Sigmoid colon (tissue), 7 donors: Measurements from ENCODE around the gene MSANTD4. TPM values are rescaled to one million over a fixed set of nuclear protein-coding genes. Genes with fewer than 3 reads are reported as not detected.

Experiments
- DNase-seq: peaks from one replicate; pipeline ENCODE4 v3.0.0-alpha.2; 2019
- H3K27ac ChIP-seq, 4 donors: fragments of 200-600 bp; sonication (generic); one replicate each; pipeline ENCODE4 v1.5.1; 2016 to 2019; ENCODE audit warnings: mild to moderate bottlenecking in 1 of 4
- H3K27me3 ChIP-seq, 3 donors: fragments of 200-600 bp; sonication (generic); one replicate each; pipeline ENCODE4 v1.5.1; 2019; ENCODE audit warnings: mild to moderate bottlenecking in 1 of 3
- H3K36me3 ChIP-seq, 4 donors: fragments of 200-600 bp; sonication (generic); one replicate each; pipeline ENCODE4 v1.5.1; 2016 to 2019
- H3K4me1 ChIP-seq, 4 donors: fragments of 200-600 bp; sonication (generic); one replicate each; pipeline ENCODE4 v1.5.1; 2017 to 2019
- H3K4me3 ChIP-seq, 4 donors: fragments of 200-600 bp; sonication (generic); one replicate each; pipeline ENCODE4 v1.5.1; 2017 to 2019; ENCODE audit warnings: mild to moderate bottlenecking in 2 of 4, moderate library complexity in 1 of 4
- H3K9me3 ChIP-seq, 4 donors: fragments of 200-600 bp in 3 of 4; sonication (generic) in 3 of 4; one replicate each; pipeline versions ENCODE4 v1.5.1 to v1.6.1; 2013 to 2019
- CTCF ChIP-seq, 4 experiments: fragments of 450-650 bp in 3 of 4; fragments of 200-600 bp in 1 of 4; IDR thresholded peaks; one replicate each; pipeline ENCODE4 v1.5.1; 2016 to 2019; ENCODE audit warnings: antibody characterized with exemption in 4 of 4, mild to moderate bottlenecking in 3 of 4, moderate library complexity in 2 of 4
- EP300 ChIP-seq, 4 donors: sonication (generic); formaldehyde crosslinking; IDR thresholded peaks; one replicate each; pipeline ENCODE4 v1.6.1; 2017; ENCODE audit warnings: antibody characterized with exemption in 4 of 4
- POLR2A ChIP-seq, 2 donors: fragments of 450-650 bp; IDR thresholded peaks; one replicate each; pipeline ENCODE4 v1.6.1; 2016; ENCODE audit warnings: antibody characterized with exemption in 2 of 2, mild to moderate bottlenecking in 2 of 2, moderate library complexity in 2 of 2
- POLR2AphosphoS5 ChIP-seq, 4 donors: sonication (generic); formaldehyde crosslinking; IDR thresholded peaks; one replicate each; pipeline ENCODE4 v1.6.1; 2017; ENCODE audit warnings: antibody characterized with exemption in 4 of 4
- WGBS, 2 donors: extraction: QIAGEN DNeasy Blood & Tissue Kit; methylation state at CpG; one replicate each; pipeline ENCODE4 v1.1.7; 2013; 5-methylcytosine and 5-hydroxymethylcytosine counted together
- intact Hi-C: fragments of 100-400 bp; cut with DNase I; formaldehyde crosslinking; loops from one replicate; pipeline ENCODE4 v1.15.1; 2023
- polyA plus RNA-seq, 3 donors: library from polyadenylated mRNA; stranded (reverse); fragments of 200-250 nt; gene quantifications; one replicate each; pipeline ENCODE4 v1.2.3, GENCODE V29; 2013
- total RNA-seq, 4 donors: library from RNA; depleted of rRNA; stranded (reverse); fragments of >200 nt; gene quantifications; one replicate each; pipeline ENCODE4 v1.1.0, GENCODE V29; 2016
- donor health status: healthy with polysubstance abuse.
- donor health status: Bipolar disorder and iron deficiency.
- donor health status: healthy.

MSANTD4 gene
- total and polyA plus RNA-seq, 7 donors, result 5.4 to 35.0 (median 18.1) TPM

- Histone ChIP-seq H3K4me3 (no peak overlapping the region), H3K27ac (no peak overlapping the region), H3K9me3 (peaks cover 0 to 4% (median 2%) of the 10 kb centered on the region in 4 donors), H3K36me3 (peaks cover 0 to 16% (median 4%) of the 10 kb centered on the region in 4 donors), H3K4me1 (no peaks in the 10 kb centered on the region), H3K27me3 (no peaks in the 10 kb centered on the region)
- WGBS, 2 donors, result 92 to 95% methylated on average over 4 of the region's 4 CpGs
- intact Hi-C loops, result no loop called here
- DNase-seq, result no peak
- TF ChIP-seq CTCF (IDR thresholded peaks at IDR 0.05) (no peak), POLR2AphosphoS5 (IDR thresholded peaks at IDR 0.05) (no peak), POLR2A (IDR thresholded peaks at IDR 0.05) (no peak), EP300 (IDR thresholded peaks at IDR 0.05) (no peak)
Observed at GRCh38 chr11:106001304-106002012, 20.6 kb downstream of the MSANTD4 start.

- Histone ChIP-seq H3K27me3 (no peaks in the 10 kb centered on the region), H3K36me3 (peaks cover 0 to 29% (median 6%) of the 10 kb centered on the region in 4 donors), H3K4me3 (no peak overlapping the region), H3K27ac (no peak overlapping the region), H3K4me1 (no peaks in the 10 kb centered on the region), H3K9me3 (no peaks in the 10 kb centered on the region)
- WGBS, 2 donors, result 92 to 95% methylated on average over 4 of the region's 4 CpGs
- no peak for DNase-seq
- intact Hi-C loops, result no loop called here
- no peak for TF ChIP-seq EP300 (IDR thresholded peaks at IDR 0.05)
- TF ChIP-seq POLR2A (IDR thresholded peaks at IDR 0.05), result no peak
- no peak for TF ChIP-seq POLR2AphosphoS5 (IDR thresholded peaks at IDR 0.05)
- TF ChIP-seq CTCF (IDR thresholded peaks at IDR 0.05), result no peak
Observed at GRCh38 chr11:105991888-105992287, 30.2 kb downstream of the MSANTD4 start.

GRCh38 chr11:105989124-105989523 is 32.9 kb downstream of the MSANTD4 start:
- Histone ChIP-seq H3K36me3 (peaks cover 0 to 9% (median 0%) of the 10 kb centered on the region in 4 donors), H3K27ac (no peak overlapping the region), H3K9me3 (no peaks in the 10 kb centered on the region), H3K4me1 (no peaks in the 10 kb centered on the region), H3K27me3 (no peaks in the 10 kb centered on the region), H3K4me3 (no peak overlapping the region)
- intact Hi-C loops, result no loop called here
- no peak for DNase-seq
- no peak for TF ChIP-seq EP300 (IDR thresholded peaks at IDR 0.05)
- no peak for TF ChIP-seq POLR2AphosphoS5 (IDR thresholded peaks at IDR 0.05)
- TF ChIP-seq CTCF (IDR thresholded peaks at IDR 0.05), result no peak
- no peak for TF ChIP-seq POLR2A (IDR thresholded peaks at IDR 0.05)
- 91 to 96% methylated on average over 2 of the region's 2 CpGs for WGBS, 2 donors

- 94% methylated on average over 3 of the region's 3 CpGs for WGBS, 2 donors
- H3K36me3 ChIP-seq, result no peaks in the 10 kb centered on the region
- intact Hi-C loops, result no loop called here
- no peak overlapping the region for H3K4me3 ChIP-seq
- H3K9me3 ChIP-seq, result no peaks in the 10 kb centered on the region
- no peaks in the 10 kb centered on the region for H3K27me3 ChIP-seq
- H3K27ac ChIP-seq, result no peak overlapping the region
- no peak for DNase-seq
- no peaks in the 10 kb centered on the region for H3K4me1 ChIP-seq
- TF ChIP-seq CTCF (IDR thresholded peaks at IDR 0.05), result no peak
- no peak for TF ChIP-seq EP300 (IDR thresholded peaks at IDR 0.05)
- TF ChIP-seq POLR2A (IDR thresholded peaks at IDR 0.05), result no peak
- TF ChIP-seq POLR2AphosphoS5 (IDR thresholded peaks at IDR 0.05), result no peak
Observed at GRCh38 chr11:105988197-105988596, 33.8 kb downstream of the MSANTD4 start.

GRCh38 chr11:105986554-105986953 is 35.5 kb downstream of the MSANTD4 start:
- intact Hi-C loops, result no loop called here
- no peaks in the 10 kb centered on the region for H3K36me3 ChIP-seq
- no peak overlapping the region for H3K27ac ChIP-seq

More at GRCh38 chr11:105986554-105986953, 35.5 kb downstream of the MSANTD4 start:
- TF ChIP-seq EP300 (IDR thresholded peaks at IDR 0.05) (no peak), POLR2AphosphoS5 (IDR thresholded peaks at IDR 0.05) (no peak), POLR2A (IDR thresholded peaks at IDR 0.05) (no peak), CTCF (IDR thresholded peaks at IDR 0.05) (no peak)
- no peak for DNase-seq
- Histone ChIP-seq H3K4me1 (no peaks in the 10 kb centered on the region), H3K27me3 (no peaks in the 10 kb centered on the region), H3K9me3 (no peaks in the 10 kb centered on the region), H3K4me3 (no peak overlapping the region)
- 73 to 83% methylated on average over 2 of the region's 2 CpGs for WGBS, 2 donors
